ENCODE data around the gene HPSE2.

- no peak for TF ChIP-seq RFX5 (IDR thresholded peaks at IDR 0.05; ENCODE audit: low read length)
- TF ChIP-seq EP300 (IDR thresholded peaks at IDR 0.05; ENCODE audit: borderline replicate concordance in 1 of 2, low read depth in 1 of 2, low read length in 1 of 2), result no peak
- no peak for TF ChIP-seq CTCF (IDR thresholded peaks at IDR 0.05)
- no peak for TF ChIP-seq TAF1 (IDR thresholded peaks at IDR 0.05; ENCODE audit: borderline replicate concordance, low read depth, low read length)
- TF ChIP-seq, protein P1, sequence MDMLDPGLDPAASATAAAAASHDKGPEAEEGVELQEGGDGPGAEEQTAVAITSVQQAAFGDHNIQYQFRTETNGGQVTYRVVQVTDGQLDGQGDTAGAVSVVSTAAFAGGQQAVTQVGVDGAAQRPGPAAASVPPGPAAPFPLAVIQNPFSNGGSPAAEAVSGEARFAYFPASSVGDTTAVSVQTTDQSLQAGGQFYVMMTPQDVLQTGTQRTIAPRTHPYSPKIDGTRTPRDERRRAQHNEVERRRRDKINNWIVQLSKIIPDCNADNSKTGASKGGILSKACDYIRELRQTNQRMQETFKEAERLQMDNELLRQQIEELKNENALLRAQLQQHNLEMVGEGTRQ (IDR thresholded peaks at IDR 0.05; ENCODE audit: borderline replicate concordance, low read depth, low read length), result no peak
- TF ChIP-seq RCOR1 (IDR thresholded peaks at IDR 0.05; ENCODE audit: low read length), result no peak
- TF ChIP-seq POLR2AphosphoS5 (IDR thresholded peaks at IDR 0.05; ENCODE audit: low read depth, low read length), result no peak
- TF ChIP-seq YY1 (IDR thresholded peaks at IDR 0.05; ENCODE audit: low read depth), result no peak
- TF ChIP-seq FOXM1 (IDR thresholded peaks at IDR 0.05; ENCODE audit: low read depth), result no peak
- no peak for TF ChIP-seq RAD21 (IDR thresholded peaks at IDR 0.05; ENCODE audit: low read length)
Observed at GRCh38 chr10:98433881-98434732, 801.5 kb downstream of the HPSE2 start.

All from SK-N-SH (cell line).